ENCODE results near the gene CLDN18. TPM values are rescaled to one million over a fixed set of nuclear protein-coding genes. Genes with fewer than 3 reads are reported as not detected.

The CLDN18 gene
- total RNA-seq, 1 experiment from 2014 or later: 0.08 TPM

GRCh38 chr3:138065949-138066348 is 56.0 kb downstream of the CLDN18 start:
- DNase-seq (ENCODE audit: low read depth, low spot score): no peak
- no TSS peak for BruUV-seq (replicated peaks)
- H3K27me3 ChIP-seq (ENCODE audit: control insufficient read depth, insufficient read depth, low read length): no peaks in the 10 kb centered on the region
- H3K4me1 ChIP-seq (ENCODE audit: control insufficient read depth, insufficient read depth, low read length): peaks cover 4% of the 10 kb centered on the region
- TF ChIP-seq POLR2AphosphoS5 (IDR thresholded peaks at IDR 0.05; ENCODE audit: low read depth, low read length) (no peak), CTCF (IDR thresholded peaks at IDR 0.05) (no peak), REST (IDR thresholded peaks at IDR 0.05; ENCODE audit: insufficient read depth in 1 of 2, low read depth in 2 of 2, low read length in 1 of 2) (no peak), SIN3A (IDR thresholded peaks at IDR 0.05; ENCODE audit: borderline replicate concordance, insufficient read depth, low read depth, low read length) (no peak), TCF7L2 (IDR thresholded peaks at IDR 0.05; ENCODE audit: low read depth, low read length) (no peak)
- H3K9me3 ChIP-seq (ENCODE audit: control insufficient read depth, insufficient read depth, low read depth, low read length): no peaks in the 10 kb centered on the region
- ChIA-PET POLR2A (no interaction called here), CTCF (no interaction called here)
- H3K4me3 ChIP-seq (ENCODE audit: low read depth in 2 of 2, low read length in 2 of 2): no peak overlapping the region
- ATAC-seq: no peak
- no peaks in the 10 kb centered on the region; the same call in 1 of the 2 replicates for H3K36me3 ChIP-seq (ENCODE audit: control insufficient read depth, insufficient read depth, low read length)
- H3K27ac ChIP-seq (ENCODE audit: low read length): no peak overlapping the region
- in situ Hi-C loops (cut with HindIII; ENCODE audit: low pct_unique_long_range_greater_than_20kb, low sequenced_read_pairs): no loop called here
- intact Hi-C loops (cut with micrococcal nuclease; ENCODE audit: unreplicated experiment): no loop called here

- intact Hi-C loops (cut with micrococcal nuclease; ENCODE audit: unreplicated experiment): no loop called here
- no peak overlapping the region for H3K27ac ChIP-seq (ENCODE audit: low read length)
- TF ChIP-seq TCF7L2 (IDR thresholded peaks at IDR 0.05; ENCODE audit: low read depth, low read length): no peak
- no peak for TF ChIP-seq REST (IDR thresholded peaks at IDR 0.05; ENCODE audit: insufficient read depth in 1 of 2, low read depth in 2 of 2, low read length in 1 of 2)
- peaks cover 4% of the 10 kb centered on the region for H3K4me1 ChIP-seq (ENCODE audit: control insufficient read depth, insufficient read depth, low read length)
- CTCF ChIA-PET: no interaction called here
- in situ Hi-C loops (cut with HindIII; ENCODE audit: low pct_unique_long_range_greater_than_20kb, low sequenced_read_pairs): no loop called here
- no peaks in the 10 kb centered on the region; the same call in 1 of the 2 replicates for H3K36me3 ChIP-seq (ENCODE audit: control insufficient read depth, insufficient read depth, low read length)
- no peak overlapping the region for H3K4me3 ChIP-seq (ENCODE audit: low read depth in 2 of 2, low read length in 2 of 2)
- DNase-seq (ENCODE audit: low read depth, low spot score): no peak
- no TSS peak for BruUV-seq (replicated peaks)
- POLR2A ChIA-PET: no interaction called here
- H3K27me3 ChIP-seq (ENCODE audit: control insufficient read depth, insufficient read depth, low read length): no peaks in the 10 kb centered on the region
- no peak for ATAC-seq
- no peaks in the 10 kb centered on the region for H3K9me3 ChIP-seq (ENCODE audit: control insufficient read depth, insufficient read depth, low read depth, low read length)
These were observed 56.4 kb downstream of the CLDN18 start for GRCh38 chr3:138066383-138066782.
